Fibroblast of the aortic adventitia (primary cell): ENCODE measurements around the gene TAF5. TPM values are rescaled to one million over a fixed set of nuclear protein-coding genes. Genes with fewer than 3 reads are reported as not detected.
"Not testable (repeated sequence)": the region's sequence is repeated elsewhere in the genome, so short reads cannot be mapped to it uniquely, and the experiment has no call there.

Experiments used
- DNase-seq: peaks from one replicate; pipeline ENCODE4 v3.0.0-alpha.2; 2010; ENCODE audit warnings: low read depth
- H3K4me3 ChIP-seq: 2 replicates; pipeline ENCODE4 v1.5.1; 2011; ENCODE audit warnings: low read depth, mild to moderate bottlenecking, control low read depth, low read length, moderate library complexity
- total RNA-seq: library from RNA; depleted of rRNA; stranded (reverse); fragments of >200 nt; gene quantifications from 2 replicates; pipeline ENCODE4 v1.2.3, GENCODE V29; 2012; ENCODE audit warnings: low replicate concordance
- TF ChIP-seq, protein P1 (sequence below): IDR thresholded peaks from 2 replicates; pipeline ENCODE4 v1.5.1; 2011; ENCODE audit warnings: mild to moderate bottlenecking, low read length, control low read depth, inconsistent platforms; ENCODE audit not compliant: insufficient read depth

TAF5 gene
- total RNA-seq, 1 donor = 5.6 TPM

DNA sequence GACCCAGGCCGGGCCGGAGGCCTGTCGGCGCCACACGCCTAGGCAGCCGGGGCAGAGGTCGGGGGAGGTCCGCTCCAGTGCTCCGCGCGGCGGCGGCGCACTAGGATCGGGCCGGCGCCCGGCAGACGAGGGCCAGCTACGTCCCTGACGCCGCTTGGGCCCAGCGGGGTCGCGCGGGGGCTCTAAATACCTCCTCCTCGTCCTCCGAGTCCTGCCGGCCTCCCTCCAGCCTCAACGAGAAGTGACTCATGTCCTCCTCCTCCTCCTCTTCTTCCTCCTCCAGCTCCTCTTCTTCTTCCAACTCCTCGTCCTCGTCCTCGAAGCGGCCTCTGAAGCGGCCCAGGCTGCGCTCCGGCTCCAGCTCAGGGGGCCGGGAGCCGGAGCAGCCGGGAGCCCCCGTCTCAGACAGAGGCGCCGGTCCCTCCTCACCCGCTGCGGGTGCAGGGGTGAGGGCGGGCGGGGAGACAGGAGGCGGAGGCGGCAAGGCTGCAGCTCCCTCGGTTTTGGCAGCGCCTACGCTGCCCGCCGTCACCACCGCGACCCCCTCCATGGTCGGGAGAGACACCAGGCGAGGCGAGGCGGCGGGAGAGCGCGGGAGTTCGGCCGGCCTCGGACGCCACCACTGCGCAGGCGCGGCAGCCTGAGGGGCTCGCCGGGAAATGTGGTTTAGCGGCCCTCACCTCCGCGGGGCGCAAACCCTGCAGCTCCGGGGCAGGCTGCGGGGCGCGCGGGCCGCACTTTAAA, 17.1 kb upstream of the TAF5 start, which contains the start of gene PCGF6:
TSS of gene PCGF6 (minus strand) at position 624 of the 744 bp plus-strand sequence. CDS start at position 550, 74 bp downstream.
- DNase-seq = peak; percentile 73

DNA sequence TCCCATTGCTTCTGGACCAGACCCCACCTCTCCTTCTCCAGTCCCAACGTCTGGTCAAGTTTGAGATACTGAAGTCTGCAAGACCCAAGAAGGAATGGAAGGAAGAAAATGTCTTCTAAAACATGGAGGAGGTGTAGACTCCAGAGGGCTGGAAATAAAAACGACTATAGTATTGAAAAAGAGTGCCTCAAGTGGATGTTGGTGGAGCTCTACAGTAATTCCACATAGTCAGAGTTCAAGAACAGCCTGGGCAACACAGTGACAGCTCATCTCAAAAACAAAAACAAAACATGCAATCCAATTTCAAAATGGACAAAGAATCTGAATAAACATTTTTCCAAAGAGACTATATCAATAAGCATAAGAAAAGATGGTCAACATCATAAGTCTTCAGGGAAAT, 14.5 kb upstream of the TAF5 start:
- DNase-seq = no peak

More for the DNA sequence above, 17.1 kb upstream of the TAF5 start, which contains the start of gene PCGF6:
- TF ChIP-seq, protein P1, sequence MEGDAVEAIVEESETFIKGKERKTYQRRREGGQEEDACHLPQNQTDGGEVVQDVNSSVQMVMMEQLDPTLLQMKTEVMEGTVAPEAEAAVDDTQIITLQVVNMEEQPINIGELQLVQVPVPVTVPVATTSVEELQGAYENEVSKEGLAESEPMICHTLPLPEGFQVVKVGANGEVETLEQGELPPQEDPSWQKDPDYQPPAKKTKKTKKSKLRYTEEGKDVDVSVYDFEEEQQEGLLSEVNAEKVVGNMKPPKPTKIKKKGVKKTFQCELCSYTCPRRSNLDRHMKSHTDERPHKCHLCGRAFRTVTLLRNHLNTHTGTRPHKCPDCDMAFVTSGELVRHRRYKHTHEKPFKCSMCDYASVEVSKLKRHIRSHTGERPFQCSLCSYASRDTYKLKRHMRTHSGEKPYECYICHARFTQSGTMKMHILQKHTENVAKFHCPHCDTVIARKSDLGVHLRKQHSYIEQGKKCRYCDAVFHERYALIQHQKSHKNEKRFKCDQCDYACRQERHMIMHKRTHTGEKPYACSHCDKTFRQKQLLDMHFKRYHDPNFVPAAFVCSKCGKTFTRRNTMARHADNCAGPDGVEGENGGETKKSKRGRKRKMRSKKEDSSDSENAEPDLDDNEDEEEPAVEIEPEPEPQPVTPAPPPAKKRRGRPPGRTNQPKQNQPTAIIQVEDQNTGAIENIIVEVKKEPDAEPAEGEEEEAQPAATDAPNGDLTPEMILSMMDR = no peak
- peak within 1 kb of the TSS; percentile 78 for H3K4me3 ChIP-seq

DNA sequence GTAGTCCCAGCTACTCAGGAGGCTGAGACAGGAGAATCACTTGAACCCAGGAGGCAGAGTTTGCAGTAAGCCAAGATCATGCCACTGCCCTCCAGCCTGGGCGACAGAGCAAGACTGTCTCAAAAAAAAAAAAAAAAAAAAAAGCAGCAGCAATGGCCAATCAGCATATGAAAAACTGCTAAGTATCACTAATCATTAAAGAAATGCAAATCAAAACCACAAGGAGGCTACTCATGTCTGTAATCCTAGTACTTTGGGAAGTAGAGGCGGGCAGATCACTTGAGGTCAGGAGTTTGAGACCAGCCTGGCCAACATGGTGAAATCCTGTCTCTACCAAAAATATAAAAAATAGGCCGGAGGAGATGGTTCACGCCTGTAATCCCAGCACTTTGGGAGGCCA, 13.2 kb upstream of the TAF5 start:
- DNase-seq, H3K4me3 ChIP-seq: not testable (repeated sequence)

More for the DNA sequence above, 14.5 kb upstream of the TAF5 start:
- no peak overlapping the region for H3K4me3 ChIP-seq
- TF ChIP-seq, protein P1 = no peak

DNA sequence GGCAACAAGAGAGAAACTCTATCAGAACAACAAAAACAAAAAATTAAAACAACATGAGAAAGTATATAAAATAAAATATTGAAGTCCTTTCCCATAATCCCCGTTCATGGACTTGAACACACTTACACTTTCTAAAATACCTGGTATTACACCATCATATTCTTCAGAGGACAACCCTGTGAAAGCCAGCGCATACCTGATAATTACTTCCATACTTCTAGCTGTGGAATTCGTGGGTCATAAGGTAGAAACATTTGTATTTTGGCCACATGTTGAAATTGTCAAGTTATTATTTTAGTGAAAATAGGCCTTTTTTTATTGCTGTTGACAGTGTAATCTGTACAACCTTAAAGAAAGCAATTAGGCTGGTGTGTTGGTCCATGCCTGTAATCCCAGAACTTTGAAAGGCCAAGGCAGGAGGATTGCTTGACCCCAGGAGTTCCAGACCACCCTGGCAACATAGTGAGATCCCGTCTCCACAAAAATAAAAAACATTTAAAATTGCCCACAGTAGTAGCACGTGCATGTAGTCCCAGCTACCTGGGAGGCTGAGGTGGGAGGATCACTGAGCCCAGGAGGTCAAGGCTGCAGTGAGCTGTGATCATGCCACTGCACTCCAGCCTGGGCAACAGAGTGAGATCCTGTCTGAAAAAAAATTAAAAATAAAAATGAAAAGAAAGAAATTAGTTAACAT, 11.7 kb upstream of the TAF5 start:
- TF ChIP-seq, protein P1 = no peak
- no peak for DNase-seq
- no peak overlapping the region for H3K4me3 ChIP-seq

DNA sequence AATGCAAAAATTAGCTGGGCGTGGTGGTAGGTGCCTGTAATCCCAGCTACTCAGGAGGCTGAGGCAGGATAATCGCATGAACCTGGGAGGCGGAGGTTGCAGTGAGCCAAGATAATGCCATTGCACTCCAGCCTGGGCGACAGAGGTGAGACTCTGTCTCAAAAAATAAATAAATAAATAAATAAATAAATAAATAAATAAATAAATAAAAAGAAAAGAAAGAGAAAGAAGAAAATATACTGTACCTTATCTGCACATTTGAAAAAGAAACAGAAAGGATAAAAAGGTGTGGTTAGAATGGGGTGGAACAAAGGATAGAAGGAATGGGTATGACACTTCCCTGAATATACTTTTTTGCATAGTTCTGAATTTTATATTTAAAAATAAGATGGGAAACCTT, 8.3 kb upstream of the TAF5 start:
- not testable (repeated sequence) for H3K4me3 ChIP-seq, DNase-seq

DNA sequence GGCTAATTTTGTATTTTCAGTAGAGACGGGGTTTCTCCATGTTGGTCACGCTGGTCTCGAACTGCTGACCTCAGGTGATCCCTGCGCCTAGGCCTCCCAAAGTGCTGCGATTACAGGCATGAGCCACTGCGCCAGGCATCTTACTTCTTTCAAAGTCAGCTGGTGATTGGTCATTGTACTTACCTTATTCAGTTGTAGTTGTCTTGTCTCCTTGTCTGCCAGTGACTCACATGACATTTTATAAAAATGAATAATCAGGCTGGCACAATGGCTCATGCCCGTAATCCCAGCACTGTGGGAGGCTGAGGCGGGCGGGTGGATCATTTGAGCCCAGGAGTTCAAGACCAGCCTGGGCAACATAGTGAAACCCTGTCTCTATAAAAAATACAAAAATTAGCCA, 7.0 kb upstream of the TAF5 start:
- not testable (repeated sequence) for DNase-seq, H3K4me3 ChIP-seq

DNA sequence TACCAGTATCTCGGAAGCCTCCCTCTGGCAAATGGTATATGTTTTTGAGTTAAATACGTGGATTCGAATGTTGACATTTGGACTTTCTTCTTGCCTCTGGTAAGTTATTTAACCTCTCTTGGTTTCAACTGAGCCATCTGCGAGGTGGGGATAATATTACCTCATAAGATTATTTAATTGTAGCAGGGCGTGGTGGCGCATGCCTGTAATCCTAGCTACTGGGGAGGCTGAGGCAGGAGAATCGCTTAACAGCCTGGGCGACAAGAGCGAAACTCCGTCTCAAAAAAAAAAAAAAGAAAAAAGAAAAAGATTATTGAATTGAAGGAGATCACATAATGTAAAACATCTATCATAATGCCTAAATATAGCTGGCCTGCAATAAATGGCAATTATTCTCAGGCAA, 396 bp upstream of the TAF5 start:
- peak overlapping the region; percentile 86 for H3K4me3 ChIP-seq
- TF ChIP-seq, protein P1 = no peak
- DNase-seq = no peak

DNA sequence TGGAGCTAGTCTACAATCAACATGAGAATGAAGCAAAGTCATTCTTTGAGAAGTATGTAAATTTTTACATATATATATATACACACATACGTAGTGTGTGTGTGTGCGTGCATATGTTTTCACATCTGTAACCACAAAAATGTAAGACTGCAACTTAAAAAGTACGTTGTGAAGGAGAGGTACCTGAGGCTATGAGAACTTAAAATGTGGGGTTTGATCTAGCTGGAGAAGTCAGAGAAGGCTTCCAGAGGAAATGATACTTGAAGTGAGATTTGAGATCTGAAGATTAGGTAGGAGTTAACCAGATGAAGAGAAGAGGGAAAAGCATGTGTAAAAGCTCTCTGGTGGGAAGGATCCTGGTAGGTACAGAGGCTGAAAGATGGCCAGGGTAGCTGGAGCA, 5.8 kb downstream of the TAF5 start:
- TF ChIP-seq, protein P1 = no peak
- no peak for DNase-seq
- H3K4me3 ChIP-seq = no peak overlapping the region
